Measurements from ENCODE around the gene TBC1D5.

TBC1D5 gene

GRCh38 chr3:17110660-17111396 lies 631.6 kb downstream of the TBC1D5 start:
- H3K4me3 ChIP-seq (ENCODE audit: low read depth, low read length) = no peak overlapping the region
- TF ChIP-seq CTCF (IDR thresholded peaks at IDR 0.05; ENCODE audit: borderline replicate concordance, insufficient read depth, low read depth, low read length) = no peak

Data from GM12875 (cell line).